ENCODE results near the gene BAHCC1.

The BAHCC1 gene

GRCh38 chr17:81463506-81463905 is 68.2 kb downstream of the BAHCC1 start:
- Histone ChIP-seq H3K79me2 (ENCODE audit: low read length) (no peaks in the 10 kb centered on the region), H3K4me3 (ENCODE audit: low read length) (no peak overlapping the region), H3K4me2 (ENCODE audit: low read depth, low read length) (no peak overlapping the region), H3K36me3 (replicated peaks; ENCODE audit: insufficient read depth, low read length) (no peaks in the 10 kb centered on the region), H3K9me2 (replicated peaks; ENCODE audit: insufficient read depth, low read length) (no peaks in the 10 kb centered on the region), H3F3A (ENCODE audit: insufficient read depth, low read length) (no peaks in the 10 kb centered on the region), H2AFZ (ENCODE audit: low read length) (no peak overlapping the region), H3K9me3 (replicated peaks; ENCODE audit: insufficient read depth, low read length) (no peaks in the 10 kb centered on the region), H3K9ac (ENCODE audit: low read length) (no peak overlapping the region), H3K4me1 (ENCODE audit: low read length) (no peaks in the 10 kb centered on the region), H3K27ac (ENCODE audit: low read length) (no peak overlapping the region), H4K20me1 (ENCODE audit: insufficient read depth, low read length) (no peaks in the 10 kb centered on the region), H3K27me3 (replicated peaks; ENCODE audit: insufficient read depth, low read length) (peaks cover 93% of the 10 kb centered on the region)
- TF ChIP-seq CTCF (IDR thresholded peaks at IDR 0.05; ENCODE audit: low read length) (no peak), EZH2phosphoT487 (IDR thresholded peaks at IDR 0.05; ENCODE audit: low read length) (no peak)
- DNase-seq = no peak

GRCh38 chr17:81464586-81464985 is 69.3 kb downstream of the BAHCC1 start:
- TF ChIP-seq CTCF (IDR thresholded peaks at IDR 0.05; ENCODE audit: low read length) (no peak), EZH2 (optimal IDR thresholded peaks at IDR 0.05; ENCODE audit: low read depth, low read length) (no peak), EZH2phosphoT487 (IDR thresholded peaks at IDR 0.05; ENCODE audit: low read length) (no peak)
- H3K27ac ChIP-seq (ENCODE audit: low read length) = no peak overlapping the region
- no peaks in the 10 kb centered on the region for H3K36me3 ChIP-seq (replicated peaks; ENCODE audit: insufficient read depth, low read length)
- H3F3A ChIP-seq (ENCODE audit: insufficient read depth, low read length) = no peaks in the 10 kb centered on the region
- DNase-seq = no peak
- H3K79me2 ChIP-seq (ENCODE audit: low read length) = no peaks in the 10 kb centered on the region
- H3K4me1 ChIP-seq (ENCODE audit: low read length) = no peaks in the 10 kb centered on the region
- peaks cover 97% of the 10 kb centered on the region for H3K27me3 ChIP-seq (replicated peaks; ENCODE audit: insufficient read depth, low read length)
- no peaks in the 10 kb centered on the region for H4K20me1 ChIP-seq (ENCODE audit: insufficient read depth, low read length)
- H3K9ac ChIP-seq (ENCODE audit: low read length) = no peak overlapping the region
- H3K9me3 ChIP-seq (replicated peaks; ENCODE audit: insufficient read depth, low read length) = no peaks in the 10 kb centered on the region
- no peak overlapping the region for H3K4me2 ChIP-seq (ENCODE audit: low read depth, low read length)
- no peak overlapping the region for H3K4me3 ChIP-seq (ENCODE audit: low read length)
- no peaks in the 10 kb centered on the region for H3K9me2 ChIP-seq (replicated peaks; ENCODE audit: insufficient read depth, low read length)
- no peak overlapping the region for H2AFZ ChIP-seq (ENCODE audit: low read length)

DNA sequence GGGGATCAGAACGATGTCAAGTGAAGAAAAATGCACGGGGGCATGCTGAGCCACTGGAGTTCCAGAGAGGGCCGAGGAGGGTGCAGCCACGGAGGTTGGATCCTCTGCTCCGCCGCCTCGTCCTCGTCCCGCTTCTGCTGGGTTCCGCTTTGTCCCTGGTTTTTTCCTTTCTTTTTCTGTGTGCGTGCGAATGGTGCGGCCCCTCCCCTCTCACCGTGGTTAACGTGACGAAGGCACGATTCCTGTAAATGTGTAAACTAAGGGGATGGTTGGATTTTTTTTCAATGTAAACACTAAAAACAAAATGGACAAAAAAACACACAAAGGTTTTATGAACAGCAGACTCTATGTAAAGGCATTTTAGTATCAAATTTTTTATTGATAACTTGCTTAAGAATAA is 70.7 kb downstream of the BAHCC1 start:
- Histone ChIP-seq H3K9ac (ENCODE audit: low read length) (no peak overlapping the region), H3K4me1 (ENCODE audit: low read length) (no peaks in the 10 kb centered on the region)

More for the DNA sequence above, 70.7 kb downstream of the BAHCC1 start:
- Histone ChIP-seq H3K36me3 (replicated peaks; ENCODE audit: insufficient read depth, low read length) (no peaks in the 10 kb centered on the region), H3K4me3 (ENCODE audit: low read length) (no peak overlapping the region), H3K9me2 (replicated peaks; ENCODE audit: insufficient read depth, low read length) (no peaks in the 10 kb centered on the region), H3F3A (ENCODE audit: insufficient read depth, low read length) (no peaks in the 10 kb centered on the region), H2AFZ (ENCODE audit: low read length) (no peak overlapping the region), H3K79me2 (ENCODE audit: low read length) (no peaks in the 10 kb centered on the region), H3K27me3 (replicated peaks; ENCODE audit: insufficient read depth, low read length) (peaks cover 99% of the 10 kb centered on the region), H4K20me1 (ENCODE audit: insufficient read depth, low read length) (no peaks in the 10 kb centered on the region), H3K27ac (ENCODE audit: low read length) (no peak overlapping the region), H3K4me2 (ENCODE audit: low read depth, low read length) (no peak overlapping the region), H3K9me3 (replicated peaks; ENCODE audit: insufficient read depth, low read length) (no peaks in the 10 kb centered on the region)
- DNase-seq = no peak
- TF ChIP-seq EZH2 (optimal IDR thresholded peaks at IDR 0.05; ENCODE audit: low read depth, low read length) (no peak), EZH2phosphoT487 (IDR thresholded peaks at IDR 0.05; ENCODE audit: low read length) (no peak), CTCF (IDR thresholded peaks at IDR 0.05; ENCODE audit: low read length) (no peak)
